NCI-H187 treated with DMSO at 0.1 percent for 48 hours (cell line): ENCODE results near the gene ANAPC5.
"Not testable (repeated sequence)": the region's sequence is repeated elsewhere in the genome, so short reads cannot be mapped to it uniquely, and the experiment has no call there.

ENCODE experiments used
- DNase-seq: peaks from one replicate; lab custom pipeline; 2025; lab: John Stamatoyannopoulos, UW

Gene ANAPC5

GRCh38 chr12:121310231-121310630 lies 42.0 kb downstream of the ANAPC5 start:
- not testable (repeated sequence) for DNase-seq

GRCh38 chr12:121307397-121307796 lies 44.8 kb downstream of the ANAPC5 start:
- DNase-seq, result not testable (repeated sequence)

GRCh38 chr12:121304306-121304705 lies 47.9 kb downstream of the ANAPC5 start:
- DNase-seq, result no peak

- no peak for DNase-seq
Observed at GRCh38 chr12:121301876-121302275, 50.3 kb downstream of the ANAPC5 start.

GRCh38 chr12:121300083-121300819 lies 52.0 kb downstream of the ANAPC5 start:
- no peak for DNase-seq

GRCh38 chr12:121299662-121300061 lies 52.5 kb downstream of the ANAPC5 start:
- DNase-seq, result no peak

GRCh38 chr12:121298411-121298810 lies 53.8 kb downstream of the ANAPC5 start:
- DNase-seq, result not testable (repeated sequence)

GRCh38 chr12:121297435-121297991 lies 54.7 kb downstream of the ANAPC5 start:
- no peak for DNase-seq

- peak; percentile 33 for DNase-seq
Observed at GRCh38 chr12:121296618-121297434, 55.4 kb downstream of the ANAPC5 start, which contains the start of gene CAMKK2. Gene CAMKK2 (minus strand): TSS chr12:121296709. CDS start chr12:121274526, 22,183 bp downstream.

- no peak for DNase-seq
Observed at GRCh38 chr12:121295746-121296617, 56.2 kb downstream of the ANAPC5 start.

GRCh38 chr12:121295116-121295745 lies 57.0 kb downstream of the ANAPC5 start:
- no peak for DNase-seq

- no peak for DNase-seq
Observed at GRCh38 chr12:121294151-121294889, 57.9 kb downstream of the ANAPC5 start.

- no peak for DNase-seq
Observed at GRCh38 chr12:121293603-121294002, 58.6 kb downstream of the ANAPC5 start.

- DNase-seq, result no peak
Observed at GRCh38 chr12:121290410-121290809, 61.8 kb downstream of the ANAPC5 start.

GRCh38 chr12:121289962-121290361 lies 62.2 kb downstream of the ANAPC5 start:
- no peak for DNase-seq

- DNase-seq, result no peak
Observed at GRCh38 chr12:121288986-121289385, 63.2 kb downstream of the ANAPC5 start.

- no peak for DNase-seq
Observed at GRCh38 chr12:121288158-121288845, 63.9 kb downstream of the ANAPC5 start.

- DNase-seq, result no peak
Observed at GRCh38 chr12:121287267-121287954, 64.8 kb downstream of the ANAPC5 start.

- DNase-seq, result no peak
Observed at GRCh38 chr12:121285856-121286255, 66.4 kb downstream of the ANAPC5 start.
